OCI-LY3 (cell line): Measurements from ENCODE around the gene TLE4.

Experiments used
- H2AFZ ChIP-seq: fragments of 200-600, 300-600 bp; shearing (Covaris generic); 2 replicates; pipeline ENCODE4 v1.6.0; 2014; ENCODE audit warnings: antibody characterized with exemption, low read depth, low read length
- H3K27ac ChIP-seq: fragments of 200-600, 300-600 bp; sonication (generic); 2 replicates; pipeline ENCODE4 v1.5.1; 2014; ENCODE audit warnings: mild to moderate bottlenecking, low read length, moderate library complexity, mixed read lengths
- H3K27me3 ChIP-seq: fragments of 200-600, 300-600 bp; sonication (generic); 2 replicates; pipeline ENCODE4 v1.6.1; 2014; ENCODE audit warnings: low read depth, low read length, mixed read lengths
- H3K36me3 ChIP-seq: fragments of 200-600, 300-600 bp; sonication (generic); replicated peaks from 2 replicates; pipeline ENCODE3; 2014; ENCODE audit warnings: low read depth, low read length, mixed read lengths
- H3K4me1 ChIP-seq: fragments of 300-600, 200-600 bp; sonication (generic); 2 replicates; pipeline ENCODE4 v1.6.1; 2014; ENCODE audit warnings: low read length, mixed read lengths
- H3K4me2 ChIP-seq: fragments of 200-600, 300-600 bp; sonication (generic); 2 replicates; pipeline ENCODE4 v1.6.1; 2014; ENCODE audit warnings: low read length, mixed read lengths
- H3K4me3 ChIP-seq: fragments of 300-600, 200-600 bp; sonication (generic); 2 replicates; pipeline ENCODE4 v1.5.1; 2014; ENCODE audit warnings: antibody characterized with exemption, mild to moderate bottlenecking, low read length, moderate library complexity
- H3K79me2 ChIP-seq: fragments of 300-600, 200-600 bp; shearing (Covaris generic); 2 replicates; pipeline ENCODE4 v1.6.1; 2014; ENCODE audit warnings: mild to moderate bottlenecking, low read length, mixed read lengths
- H3K9ac ChIP-seq: fragments of 300-600, 200-600 bp; shearing (Covaris generic); 2 replicates; pipeline ENCODE4 v1.6.0; 2014; ENCODE audit warnings: mild to moderate bottlenecking, low read length, moderate library complexity
- H3K9me3 ChIP-seq: fragments of 200-600, 300-600 bp; shearing (Covaris generic); 2 replicates; pipeline ENCODE4 v1.6.1; 2014; ENCODE audit warnings: low read length, mixed read lengths; ENCODE audit not compliant: insufficient read depth
- H4K20me1 ChIP-seq: fragments of 200-600, 300-600 bp; sonication (generic); 2 replicates; pipeline ENCODE4 v1.6.1; 2016; ENCODE audit warnings: low read length, mixed read lengths; ENCODE audit not compliant: insufficient read depth
- EZH2phosphoT487 ChIP-seq: fragments of 200-600 bp; shearing (Covaris generic); IDR thresholded peaks from 2 replicates; pipeline ENCODE4 v1.6.1; 2018; ENCODE audit warnings: antibody characterized with exemption, mixed run types, low read depth
- TF ChIP-seq, protein P1 (sequence below): fragments of 200-600, 300-600 bp; sonication (generic); IDR thresholded peaks from 2 replicates; pipeline ENCODE4 v1.5.1; 2014; ENCODE audit warnings: antibody characterized with exemption, low read length, low read depth

The TLE4 gene

DNA sequence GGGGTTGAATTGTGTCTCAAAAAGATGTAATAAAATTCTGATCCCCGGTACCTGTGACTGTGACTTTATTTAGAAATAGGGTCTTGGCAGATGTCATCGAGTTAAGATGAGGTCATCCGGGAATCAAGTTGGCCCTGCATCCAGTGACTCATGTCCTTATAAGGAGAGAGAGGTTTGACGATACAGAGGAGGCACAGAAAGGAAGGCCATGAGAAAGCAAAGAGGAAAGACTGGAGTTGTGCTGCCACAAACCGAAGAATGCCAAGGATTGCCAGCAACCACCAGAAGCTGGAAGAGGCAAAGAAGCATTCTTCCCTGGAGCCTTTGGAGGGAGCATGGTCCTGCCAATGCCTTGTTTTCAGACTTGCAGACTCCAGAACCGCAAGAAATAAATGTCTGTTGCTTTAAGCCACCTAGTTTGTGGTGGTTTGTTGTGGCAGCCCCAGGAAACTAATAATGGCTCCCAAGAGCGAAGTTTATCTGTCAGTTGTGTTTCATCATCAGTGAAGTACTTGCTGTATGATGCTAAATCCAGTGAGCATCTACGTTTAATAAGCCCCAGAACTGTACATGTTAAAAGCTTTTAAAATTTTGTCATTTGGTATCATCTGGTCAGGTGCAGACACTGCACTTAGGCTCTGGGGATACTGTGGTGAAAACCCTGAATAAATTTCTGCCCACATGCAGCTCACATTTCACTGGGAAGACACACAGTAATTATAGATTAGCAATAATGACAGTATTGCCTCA lies 114.8 kb downstream of the TLE4 start:
- Histone ChIP-seq H3K4me2 (no peak overlapping the region), H3K4me3 (no peak overlapping the region), H3K4me1 (no peaks in the 10 kb centered on the region), H3K27ac (no peak overlapping the region), H3K27me3 (no peaks in the 10 kb centered on the region), H3K9me3 (no peaks in the 10 kb centered on the region), H2AFZ (no peak overlapping the region), H3K79me2 (no peaks in the 10 kb centered on the region), H3K9ac (no peak overlapping the region), H3K36me3 (no peaks in the 10 kb centered on the region), H4K20me1 (no peaks in the 10 kb centered on the region; the same call in 1 of the 2 replicates)
- no peak for TF ChIP-seq EZH2phosphoT487
- TF ChIP-seq, protein P1, sequence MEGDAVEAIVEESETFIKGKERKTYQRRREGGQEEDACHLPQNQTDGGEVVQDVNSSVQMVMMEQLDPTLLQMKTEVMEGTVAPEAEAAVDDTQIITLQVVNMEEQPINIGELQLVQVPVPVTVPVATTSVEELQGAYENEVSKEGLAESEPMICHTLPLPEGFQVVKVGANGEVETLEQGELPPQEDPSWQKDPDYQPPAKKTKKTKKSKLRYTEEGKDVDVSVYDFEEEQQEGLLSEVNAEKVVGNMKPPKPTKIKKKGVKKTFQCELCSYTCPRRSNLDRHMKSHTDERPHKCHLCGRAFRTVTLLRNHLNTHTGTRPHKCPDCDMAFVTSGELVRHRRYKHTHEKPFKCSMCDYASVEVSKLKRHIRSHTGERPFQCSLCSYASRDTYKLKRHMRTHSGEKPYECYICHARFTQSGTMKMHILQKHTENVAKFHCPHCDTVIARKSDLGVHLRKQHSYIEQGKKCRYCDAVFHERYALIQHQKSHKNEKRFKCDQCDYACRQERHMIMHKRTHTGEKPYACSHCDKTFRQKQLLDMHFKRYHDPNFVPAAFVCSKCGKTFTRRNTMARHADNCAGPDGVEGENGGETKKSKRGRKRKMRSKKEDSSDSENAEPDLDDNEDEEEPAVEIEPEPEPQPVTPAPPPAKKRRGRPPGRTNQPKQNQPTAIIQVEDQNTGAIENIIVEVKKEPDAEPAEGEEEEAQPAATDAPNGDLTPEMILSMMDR = no peak

DNA sequence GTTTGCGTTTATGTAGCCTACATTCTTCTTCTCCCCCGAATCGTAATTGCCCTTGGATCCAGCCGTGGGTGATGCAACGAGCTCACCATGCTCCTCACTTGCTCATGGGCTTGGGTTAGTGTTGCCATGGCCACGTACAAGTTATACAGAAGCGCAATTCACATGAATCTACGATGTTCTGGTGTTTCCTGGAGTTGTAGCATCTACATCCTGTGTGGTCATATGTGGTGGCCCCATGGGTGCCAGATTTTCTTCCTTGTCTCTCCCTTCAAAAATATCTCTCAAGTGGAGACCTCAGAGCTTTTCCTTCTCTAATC lies 115.3 kb downstream of the TLE4 start:
- no peaks in the 10 kb centered on the region for H3K79me2 ChIP-seq
- H3K4me2 ChIP-seq = no peak overlapping the region
- no peaks in the 10 kb centered on the region for H3K27me3 ChIP-seq

DNA sequence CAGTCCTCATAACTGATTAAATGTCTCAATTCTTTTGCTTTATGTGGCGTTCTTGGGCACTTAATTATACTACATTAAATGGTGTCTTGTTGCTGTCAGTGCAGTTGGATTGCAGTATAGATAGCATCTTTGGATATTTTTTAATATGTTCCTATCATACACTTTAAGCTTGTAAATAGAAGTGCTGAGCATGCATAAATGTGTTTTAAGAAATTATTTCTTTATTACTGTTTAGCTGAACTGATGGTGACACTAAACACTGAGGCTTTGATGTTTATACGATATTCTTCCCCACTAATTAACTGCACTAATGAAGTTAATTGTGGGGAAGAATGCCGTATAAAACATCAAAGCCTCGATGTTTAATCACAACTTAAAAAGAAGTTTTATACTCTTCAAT lies 116.6 kb downstream of the TLE4 start:
- H3K4me2 ChIP-seq = no peak overlapping the region
- H3K79me2 ChIP-seq = no peaks in the 10 kb centered on the region
- no peak overlapping the region for H2AFZ ChIP-seq
- H3K36me3 ChIP-seq = no peaks in the 10 kb centered on the region
- H4K20me1 ChIP-seq = no peaks in the 10 kb centered on the region; the same call in 1 of the 2 replicates
- H3K4me3 ChIP-seq = no peak overlapping the region
- no peaks in the 10 kb centered on the region for H3K4me1 ChIP-seq
- TF ChIP-seq EZH2phosphoT487 = no peak
- TF ChIP-seq, protein P1 = no peak
- no peaks in the 10 kb centered on the region for H3K27me3 ChIP-seq
- no peak overlapping the region for H3K9ac ChIP-seq
- no peak overlapping the region for H3K27ac ChIP-seq
- no peaks in the 10 kb centered on the region for H3K9me3 ChIP-seq

More for the DNA sequence above, 115.3 kb downstream of the TLE4 start:
- Histone ChIP-seq H3K36me3 (no peaks in the 10 kb centered on the region), H3K9ac (no peak overlapping the region), H2AFZ (no peak overlapping the region), H3K27ac (no peak overlapping the region), H4K20me1 (no peaks in the 10 kb centered on the region; the same call in 1 of the 2 replicates), H3K4me1 (no peaks in the 10 kb centered on the region), H3K4me3 (no peak overlapping the region), H3K9me3 (no peaks in the 10 kb centered on the region)
- TF ChIP-seq, protein P1 = no peak
- no peak for TF ChIP-seq EZH2phosphoT487

DNA sequence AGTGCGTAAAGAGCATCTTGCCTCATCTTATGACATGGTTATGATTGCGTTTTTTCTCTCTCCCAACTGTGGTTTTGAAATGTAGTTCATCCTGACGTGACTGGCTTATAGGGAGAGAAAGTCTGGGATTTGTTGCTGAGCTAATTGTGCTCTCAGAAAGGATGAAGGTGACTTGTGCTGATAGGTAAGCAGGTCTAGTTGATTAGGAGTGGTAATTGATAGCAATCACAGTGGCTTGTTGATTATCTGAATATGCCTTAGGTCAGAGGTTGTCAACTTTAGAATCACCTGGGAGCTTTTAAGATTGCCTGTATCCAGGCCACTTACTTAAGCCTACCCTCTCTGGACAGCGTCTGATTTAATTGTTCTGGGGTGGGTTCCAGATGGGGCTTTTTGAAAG lies 117.8 kb downstream of the TLE4 start:
- Histone ChIP-seq H3K4me3 (no peak overlapping the region), H4K20me1 (no peaks in the 10 kb centered on the region; the same call in 1 of the 2 replicates), H3K4me1 (no peaks in the 10 kb centered on the region), H3K9ac (no peak overlapping the region), H3K9me3 (no peaks in the 10 kb centered on the region), H3K36me3 (no peaks in the 10 kb centered on the region), H3K79me2 (no peaks in the 10 kb centered on the region), H2AFZ (no peak overlapping the region), H3K4me2 (no peak overlapping the region), H3K27ac (no peak overlapping the region), H3K27me3 (no peaks in the 10 kb centered on the region)
- TF ChIP-seq, protein P1 = no peak
- no peak for TF ChIP-seq EZH2phosphoT487
